ENCODE measurements around the gene ANKRD18A. TPM values are rescaled to one million over a fixed set of nuclear protein-coding genes. Genes with fewer than 3 reads are reported as not detected.

The ANKRD18A gene
- total and polyA plus RNA-seq, 7 donors: under 0.01 to 1.4 (median 0.14) TPM

- Histone ChIP-seq H3K27ac (no peak overlapping the region), H3K27me3 (no peaks in the 10 kb centered on the region), H3K4me3 (no peak overlapping the region), H3K36me3 (no peaks in the 10 kb centered on the region), H3K4me1 (no peaks in the 10 kb centered on the region), H3K9me3 (no peaks in the 10 kb centered on the region)
- WGBS, 2 donors: 21 to 80% methylated on average over 5 of the region's 5 CpGs
- intact Hi-C loops (cut with DNase I): no loop called here
- TF ChIP-seq POLR2A (IDR thresholded peaks at IDR 0.05): no peak
- no peak for TF ChIP-seq POLR2AphosphoS5 (IDR thresholded peaks at IDR 0.05)
- TF ChIP-seq, protein P1, sequence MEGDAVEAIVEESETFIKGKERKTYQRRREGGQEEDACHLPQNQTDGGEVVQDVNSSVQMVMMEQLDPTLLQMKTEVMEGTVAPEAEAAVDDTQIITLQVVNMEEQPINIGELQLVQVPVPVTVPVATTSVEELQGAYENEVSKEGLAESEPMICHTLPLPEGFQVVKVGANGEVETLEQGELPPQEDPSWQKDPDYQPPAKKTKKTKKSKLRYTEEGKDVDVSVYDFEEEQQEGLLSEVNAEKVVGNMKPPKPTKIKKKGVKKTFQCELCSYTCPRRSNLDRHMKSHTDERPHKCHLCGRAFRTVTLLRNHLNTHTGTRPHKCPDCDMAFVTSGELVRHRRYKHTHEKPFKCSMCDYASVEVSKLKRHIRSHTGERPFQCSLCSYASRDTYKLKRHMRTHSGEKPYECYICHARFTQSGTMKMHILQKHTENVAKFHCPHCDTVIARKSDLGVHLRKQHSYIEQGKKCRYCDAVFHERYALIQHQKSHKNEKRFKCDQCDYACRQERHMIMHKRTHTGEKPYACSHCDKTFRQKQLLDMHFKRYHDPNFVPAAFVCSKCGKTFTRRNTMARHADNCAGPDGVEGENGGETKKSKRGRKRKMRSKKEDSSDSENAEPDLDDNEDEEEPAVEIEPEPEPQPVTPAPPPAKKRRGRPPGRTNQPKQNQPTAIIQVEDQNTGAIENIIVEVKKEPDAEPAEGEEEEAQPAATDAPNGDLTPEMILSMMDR (IDR thresholded peaks at IDR 0.05): no peak
- no peak for DNase-seq
Observed at GRCh38 chr9:38656896-38657295, 36.5 kb upstream of the ANKRD18A start.

- DNase-seq: no peak
- Histone ChIP-seq H3K9me3 (no peaks in the 10 kb centered on the region), H3K27me3 (no peaks in the 10 kb centered on the region), H3K36me3 (no peaks in the 10 kb centered on the region), H3K4me3 (no peak overlapping the region), H3K27ac (no peak overlapping the region), H3K4me1 (no peaks in the 10 kb centered on the region)
- intact Hi-C loops (cut with DNase I): no loop called here
- 16 to 62% methylated on average over 7 of the region's 7 CpGs for WGBS, 2 donors
- no peak for TF ChIP-seq POLR2A (IDR thresholded peaks at IDR 0.05)
- TF ChIP-seq POLR2AphosphoS5 (IDR thresholded peaks at IDR 0.05): no peak
- TF ChIP-seq, protein P1 (IDR thresholded peaks at IDR 0.05): no peak
- no peak for TF ChIP-seq EP300 (IDR thresholded peaks at IDR 0.05)
Observed at GRCh38 chr9:38652486-38652885, 32.1 kb upstream of the ANKRD18A start.

DNA sequence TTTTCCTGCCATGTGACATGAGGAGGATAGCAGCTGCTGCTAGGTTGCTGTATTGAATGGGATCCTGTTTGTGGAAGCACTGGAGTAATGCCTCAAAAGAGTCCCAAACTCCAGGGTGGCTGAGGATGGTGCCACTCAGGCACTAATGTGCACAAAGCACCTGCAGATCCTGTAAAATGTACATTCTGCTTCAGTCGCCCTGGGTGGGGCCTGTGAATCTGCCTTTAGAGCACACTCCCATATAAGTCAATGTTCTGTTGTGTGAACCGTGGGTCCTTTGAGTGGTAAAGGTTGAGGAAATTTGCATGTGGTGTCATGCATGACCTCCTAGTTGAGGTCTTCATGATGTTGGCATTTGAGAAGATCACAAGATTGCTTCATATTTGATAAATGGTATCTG is 31.6 kb upstream of the ANKRD18A start:
- Histone ChIP-seq H3K27ac (no peak overlapping the region), H3K4me1 (no peaks in the 10 kb centered on the region), H3K9me3 (no peaks in the 10 kb centered on the region), H3K4me3 (no peak overlapping the region), H3K36me3 (no peaks in the 10 kb centered on the region), H3K27me3 (no peaks in the 10 kb centered on the region)
- intact Hi-C loops (cut with DNase I): no loop called here
- TF ChIP-seq POLR2A (IDR thresholded peaks at IDR 0.05) (no peak), POLR2AphosphoS5 (IDR thresholded peaks at IDR 0.05) (no peak), EP300 (IDR thresholded peaks at IDR 0.05) (no peak)
- TF ChIP-seq, protein P1 (IDR thresholded peaks at IDR 0.05): no peak
- WGBS, 2 donors: 26 to 59% methylated on average over 2 of the region's 2 CpGs
- no peak for DNase-seq

- Histone ChIP-seq H3K4me1 (no peaks in the 10 kb centered on the region), H3K27me3 (no peaks in the 10 kb centered on the region), H3K27ac (no peak overlapping the region), H3K4me3 (no peak overlapping the region), H3K36me3 (no peaks in the 10 kb centered on the region), H3K9me3 (no peaks in the 10 kb centered on the region)
- intact Hi-C loops (cut with DNase I): no loop called here
- DNase-seq: no peak
- 72 to 73% methylated on average over 8 of the region's 8 CpGs for WGBS, 2 donors
- TF ChIP-seq POLR2AphosphoS5 (IDR thresholded peaks at IDR 0.05) (no peak), POLR2A (IDR thresholded peaks at IDR 0.05) (no peak), EP300 (IDR thresholded peaks at IDR 0.05) (no peak)
- TF ChIP-seq, protein P1 (IDR thresholded peaks at IDR 0.05): no peak
Observed at GRCh38 chr9:38651400-38652042, 31.1 kb upstream of the ANKRD18A start.

DNA sequence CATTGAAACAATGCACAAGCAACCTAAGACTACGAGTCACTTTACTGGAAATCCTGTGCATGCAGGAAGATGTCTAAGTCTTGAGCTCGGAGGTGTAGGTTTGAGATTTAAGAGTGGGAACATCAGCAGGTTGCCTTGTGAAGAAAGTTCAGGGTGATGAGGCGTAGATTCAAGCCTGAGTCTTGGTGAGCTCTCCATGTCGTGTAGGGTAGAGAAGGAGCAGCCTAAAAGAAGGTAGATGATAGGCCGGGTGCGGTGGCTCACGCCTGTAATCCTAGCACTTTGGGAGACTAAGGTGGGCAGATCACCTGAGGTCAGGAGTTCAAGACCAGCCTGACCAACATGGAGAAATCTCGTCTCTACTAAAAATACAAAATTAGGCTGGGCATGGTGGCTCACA is 30.2 kb upstream of the ANKRD18A start:
- TF ChIP-seq POLR2A (IDR thresholded peaks at IDR 0.05): no peak
- TF ChIP-seq EP300 (IDR thresholded peaks at IDR 0.05): no peak
- TF ChIP-seq POLR2AphosphoS5 (IDR thresholded peaks at IDR 0.05): no peak
- TF ChIP-seq, protein P1 (IDR thresholded peaks at IDR 0.05): no peak
- Histone ChIP-seq H3K36me3 (no peaks in the 10 kb centered on the region), H3K4me1 (no peaks in the 10 kb centered on the region), H3K27me3 (no peaks in the 10 kb centered on the region), H3K9me3 (no peaks in the 10 kb centered on the region), H3K4me3 (no peak overlapping the region), H3K27ac (no peak overlapping the region)
- DNase-seq: no peak
- WGBS, 2 donors: 95% methylated on average over 8 of the region's 8 CpGs
- intact Hi-C loops (cut with DNase I): no loop called here
